Esophagus (tissue), 2 donors: Measurements from ENCODE around the gene FEV. TPM values are rescaled to one million over a fixed set of nuclear protein-coding genes. Genes with fewer than 3 reads are reported as not detected.

Source experiments
- H3K27ac ChIP-seq, 2 donors: one replicate each; pipeline ENCODE4 v1.5.1; 2013; ENCODE audit warnings: low read depth in 2 of 2, mild to moderate bottlenecking in 2 of 2, inconsistent platforms in 1 of 2, low read length in 1 of 2, moderate library complexity in 1 of 2
- H3K27me3 ChIP-seq, 2 donors: one replicate each; pipeline ENCODE4 v1.6.1; 2013; ENCODE audit warnings: low read length in 2 of 2, control low read depth in 1 of 2, mild to moderate bottlenecking in 1 of 2; ENCODE audit not compliant: insufficient read depth in 2 of 2, control insufficient read depth in 1 of 2
- H3K36me3 ChIP-seq, 2 donors: one replicate each; pipeline ENCODE4 v1.6.1; 2013; ENCODE audit warnings: low read length in 1 of 2; ENCODE audit not compliant: control insufficient read depth in 2 of 2, insufficient read depth in 2 of 2
- H3K4me1 ChIP-seq, 2 donors: one replicate each; pipeline ENCODE4 v1.6.1; 2013; ENCODE audit warnings: low read length in 1 of 2; ENCODE audit not compliant: control insufficient read depth in 2 of 2, insufficient read depth in 2 of 2
- H3K4me3 ChIP-seq, 2 donors: one replicate each; pipeline ENCODE4 v1.5.1; 2013; ENCODE audit warnings: low read length in 2 of 2, mild to moderate bottlenecking in 2 of 2, low read depth in 1 of 2, moderate library complexity in 1 of 2
- H3K9me3 ChIP-seq, 2 donors: one replicate each; pipeline ENCODE4 v1.6.1; 2013; ENCODE audit warnings: mild to moderate bottlenecking in 2 of 2, low read depth in 1 of 2, low read length in 1 of 2, moderate library complexity in 1 of 2; ENCODE audit not compliant: control insufficient read depth in 2 of 2, insufficient read depth in 1 of 2
- WGBS, 2 donors: extraction: QIAGEN DNeasy Blood & Tissue Kit; methylation state at CpG; one replicate each; pipeline ENCODE4 v1.1.7; 2013; 5-methylcytosine and 5-hydroxymethylcytosine counted together
- polyA plus RNA-seq, 2 donors: library from polyadenylated mRNA; stranded (reverse); fragments of 200-250 nt; gene quantifications; one replicate each; pipeline ENCODE4 v1.2.3, GENCODE V29; 2013
- donor health status: healthy with polysubstance abuse.
- donor health status: Bipolar disorder and iron deficiency.

The FEV gene
- polyA plus RNA-seq, 2 donors = not detected

DNA sequence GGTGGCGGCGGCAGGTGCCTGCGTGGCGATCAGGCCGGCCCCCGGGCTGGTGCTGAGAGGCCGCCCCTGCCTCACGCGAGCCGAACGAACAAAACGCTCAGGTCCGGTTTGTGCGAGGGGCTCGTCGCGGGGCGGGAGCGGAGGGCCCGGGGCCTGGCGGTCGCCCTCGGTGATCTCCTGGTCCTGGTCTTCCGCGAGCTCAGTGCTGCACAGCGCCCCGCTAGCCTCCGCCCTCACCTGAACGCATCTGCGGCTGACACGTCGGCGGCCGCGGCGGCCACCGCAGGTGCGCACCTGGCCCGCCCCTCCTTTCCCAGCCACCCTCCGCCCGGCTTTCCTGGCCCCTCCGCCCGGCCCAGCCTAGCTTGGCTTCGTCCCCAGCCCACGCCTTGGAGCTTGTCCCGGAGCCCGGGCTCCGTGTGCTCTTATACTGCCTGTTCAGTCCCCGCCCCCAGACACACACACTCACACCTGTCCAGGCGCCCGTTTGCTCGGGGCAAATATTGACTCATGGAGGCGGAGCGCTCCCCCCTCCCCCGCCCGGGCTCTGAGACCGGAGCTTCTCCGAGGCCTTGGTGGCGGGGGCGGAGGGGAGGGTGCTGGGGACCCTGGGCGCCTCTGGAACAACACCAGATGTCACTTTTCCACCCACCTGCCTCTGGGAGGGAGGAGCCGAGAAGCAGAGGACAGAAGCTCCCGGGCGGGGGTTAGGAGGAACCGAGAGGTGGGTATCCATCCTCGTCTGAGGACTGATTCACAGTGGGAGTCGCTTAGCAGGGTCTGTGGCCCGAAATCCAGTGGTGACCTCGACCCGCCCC lies 16.8 kb upstream of the FEV start:
- peaks cover 6 to 17% of the 10 kb centered on the region in 2 donors for H3K4me1 ChIP-seq
- H3K27ac ChIP-seq = peak overlapping the region; percentile 55 to 74
- no peaks in the 10 kb centered on the region for H3K36me3 ChIP-seq
- H3K9me3 ChIP-seq = no peaks in the 10 kb centered on the region
- WGBS, 2 donors = 1 to 2% methylated on average over 40 to 70 of the region's 70 CpGs
- H3K27me3 ChIP-seq = peaks cover 0 to 7% of the 10 kb centered on the region in 2 donors
- peak overlapping the region; percentile 46 to 50 for H3K4me3 ChIP-seq

DNA sequence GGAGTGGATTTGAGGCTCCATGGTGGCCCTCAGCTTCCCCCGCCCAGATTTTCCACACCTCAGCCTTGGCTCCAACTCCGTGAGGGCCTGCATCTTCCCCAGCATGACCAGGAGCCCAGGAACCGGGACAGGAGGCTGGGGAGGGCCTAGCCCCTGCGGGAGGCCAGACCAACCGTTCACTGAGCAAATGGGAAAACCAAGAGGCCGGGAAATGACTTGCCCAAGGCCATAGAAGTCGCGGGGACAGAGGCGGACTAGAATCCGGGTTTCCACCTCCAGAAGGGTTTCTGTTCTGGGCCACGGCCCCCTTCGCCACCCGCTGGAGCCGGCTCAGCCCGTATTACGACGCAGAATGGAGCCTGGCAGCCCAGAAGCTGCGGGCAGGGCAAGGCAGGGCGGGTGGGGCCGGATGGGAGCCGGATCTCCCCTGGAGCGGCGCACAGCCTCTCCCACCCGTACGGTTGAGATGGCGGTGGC lies 16.2 kb upstream of the FEV start:
- WGBS, 2 donors = 9 to 12% methylated on average over 21 to 26 of the region's 26 CpGs
- peaks cover 0 to 7% of the 10 kb centered on the region in 2 donors for H3K27me3 ChIP-seq

GRCh38 chr2:219000569-219000960 lies 15.6 kb upstream of the FEV start:
- WGBS, 2 donors = 20 to 35% methylated on average over 8 of the region's 8 CpGs
- Histone ChIP-seq H3K9me3 (no peaks in the 10 kb centered on the region), H3K27ac (peak overlapping the region in 1 of 2 donors; percentile 74), H3K4me1 (peaks cover 6 to 20% of the 10 kb centered on the region in 2 donors), H3K27me3 (peaks cover 0 to 7% of the 10 kb centered on the region in 2 donors), H3K4me3 (peak overlapping the region; percentile 46 to 50), H3K36me3 (no peaks in the 10 kb centered on the region)

More for the DNA sequence above, 16.2 kb upstream of the FEV start:
- H3K9me3 ChIP-seq = no peaks in the 10 kb centered on the region
- H3K4me3 ChIP-seq = peak overlapping the region; percentile 46 to 50
- H3K4me1 ChIP-seq = peaks cover 6 to 20% of the 10 kb centered on the region in 2 donors
- peak overlapping the region; percentile 55 to 74 for H3K27ac ChIP-seq
- H3K36me3 ChIP-seq = no peaks in the 10 kb centered on the region

GRCh38 chr2:218999881-219000568 lies 15.0 kb upstream of the FEV start:
- Histone ChIP-seq H3K27ac (peak overlapping the region in 1 of 2 donors; percentile 74), H3K9me3 (no peaks in the 10 kb centered on the region), H3K27me3 (peaks cover 0 to 9% of the 10 kb centered on the region in 2 donors), H3K36me3 (no peaks in the 10 kb centered on the region), H3K4me1 (peaks cover 6 to 20% of the 10 kb centered on the region in 2 donors), H3K4me3 (peak overlapping the region in 1 of 2 donors; percentile 46)
- 25 to 29% methylated on average over 9 of the region's 9 CpGs for WGBS, 2 donors

DNA sequence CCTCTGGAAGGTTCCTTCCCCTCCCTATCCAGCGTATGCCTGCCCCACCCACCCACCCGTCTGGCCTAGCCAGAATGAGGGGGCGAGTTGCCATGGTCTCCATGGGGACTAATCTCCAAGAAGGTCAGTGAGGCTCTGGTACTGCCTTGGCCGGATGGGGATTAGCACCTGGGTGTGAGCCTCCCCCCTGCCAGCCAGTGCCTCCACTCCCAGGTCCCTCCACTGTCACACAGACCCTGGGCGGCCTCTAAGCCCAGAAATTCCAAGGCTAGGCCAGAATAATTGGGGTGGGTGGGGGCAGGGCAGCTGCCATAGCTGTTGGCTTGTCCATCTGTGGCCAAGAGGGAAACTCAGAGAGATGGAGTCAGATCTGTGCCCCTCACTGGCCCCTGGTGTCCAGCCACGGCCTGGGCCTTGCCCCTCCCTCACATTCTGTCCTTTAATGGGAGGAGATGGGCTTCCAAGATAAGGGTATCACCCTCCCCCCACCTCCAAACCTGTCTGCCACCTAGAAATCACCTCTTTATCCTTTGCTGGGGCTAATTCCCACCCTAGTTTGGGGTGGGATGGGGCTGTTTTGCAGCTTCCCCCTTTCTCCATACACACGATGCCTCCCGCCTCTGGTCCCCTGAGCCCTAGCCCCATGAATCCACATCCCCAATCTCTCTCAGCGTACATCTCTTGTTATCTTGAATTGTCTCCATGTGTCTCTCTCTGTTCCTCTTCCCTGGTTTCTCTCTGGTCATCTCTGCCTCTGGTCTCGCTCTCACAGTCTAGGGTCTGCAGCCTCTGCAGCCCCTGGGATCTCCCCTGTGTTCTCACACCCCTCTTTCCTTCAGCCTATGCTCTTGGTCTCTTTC lies 14.3 kb upstream of the FEV start:
- no peak overlapping the region for H3K4me3 ChIP-seq
- WGBS, 2 donors = 46 to 55% methylated on average over 10 of the region's 10 CpGs
- no peaks in the 10 kb centered on the region for H3K9me3 ChIP-seq
- H3K27ac ChIP-seq = peak overlapping the region; percentile 13 to 74
- H3K4me1 ChIP-seq = peaks cover 6 to 20% of the 10 kb centered on the region in 2 donors
- no peaks in the 10 kb centered on the region for H3K36me3 ChIP-seq
- peaks cover 0 to 12% of the 10 kb centered on the region in 2 donors for H3K27me3 ChIP-seq

DNA sequence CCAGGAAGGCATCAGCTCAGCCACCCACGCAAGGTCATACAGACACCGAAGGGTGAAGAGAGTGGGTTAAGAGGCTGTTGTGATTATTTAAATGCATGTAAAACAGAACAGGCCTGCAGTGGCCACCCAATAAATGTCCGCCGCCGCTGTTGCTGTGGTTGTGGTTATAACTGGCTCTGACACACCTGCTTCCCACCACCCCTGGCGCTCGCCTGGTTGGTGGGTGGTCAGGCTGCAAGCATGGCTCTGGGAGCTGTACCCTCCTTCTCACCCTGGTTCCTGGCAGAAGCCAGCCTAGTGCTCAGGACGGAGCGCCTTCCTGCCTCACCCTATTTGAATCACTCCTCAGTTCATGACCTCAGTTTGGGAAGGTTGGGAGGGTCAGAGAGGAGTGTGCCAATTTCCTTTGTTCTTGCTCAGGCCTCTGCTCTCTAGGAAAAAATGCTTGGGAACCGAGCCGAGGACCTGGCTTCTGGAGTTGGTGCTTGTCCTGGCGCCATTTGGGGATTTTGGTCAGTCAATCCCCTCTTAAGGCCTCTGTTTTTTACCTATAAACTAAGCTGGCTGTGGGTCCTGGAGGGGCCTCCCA lies 13.5 kb upstream of the FEV start:
- no peaks in the 10 kb centered on the region for H3K36me3 ChIP-seq
- 48 to 59% methylated on average over 12 of the region's 12 CpGs for WGBS, 2 donors
- no peak overlapping the region for H3K4me3 ChIP-seq
- peaks cover 0 to 12% of the 10 kb centered on the region in 2 donors for H3K27me3 ChIP-seq
- peaks cover 6 to 22% of the 10 kb centered on the region in 2 donors for H3K4me1 ChIP-seq
- no peaks in the 10 kb centered on the region for H3K9me3 ChIP-seq
- H3K27ac ChIP-seq = peak overlapping the region; percentile 29 to 72

GRCh38 chr2:218997731-218998130 lies 12.7 kb upstream of the FEV start:
- no peak overlapping the region for H3K4me3 ChIP-seq
- H3K9me3 ChIP-seq = no peaks in the 10 kb centered on the region
- peak overlapping the region in 1 of 2 donors; percentile 36 for H3K27ac ChIP-seq
- H3K27me3 ChIP-seq = peaks cover 0 to 18% of the 10 kb centered on the region in 2 donors
- WGBS, 2 donors = 32 to 39% methylated on average over 2 of the region's 2 CpGs
- H3K36me3 ChIP-seq = no peaks in the 10 kb centered on the region
- peaks cover 8 to 24% of the 10 kb centered on the region in 2 donors for H3K4me1 ChIP-seq

DNA sequence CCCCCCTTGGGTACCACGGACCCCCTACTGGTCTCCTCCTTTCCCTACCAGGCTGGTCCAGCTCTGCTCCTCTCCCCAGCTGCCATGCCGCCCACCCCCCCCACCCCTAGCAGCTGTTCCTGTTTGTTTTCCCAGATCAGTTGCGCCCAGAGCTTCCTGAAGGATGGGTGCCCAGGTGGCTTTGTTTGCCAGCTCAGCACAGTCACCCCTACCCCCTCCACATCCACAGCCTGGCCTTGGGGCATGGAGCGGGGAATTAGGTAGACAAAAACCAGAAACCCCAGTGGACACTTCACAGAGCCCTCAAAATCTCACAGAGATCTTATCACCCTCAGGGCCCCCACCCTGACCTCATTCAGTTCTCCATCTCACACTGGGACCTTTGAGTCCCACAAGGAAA lies 12.0 kb upstream of the FEV start:
- no peaks in the 10 kb centered on the region for H3K36me3 ChIP-seq
- peaks cover 7 to 18% of the 10 kb centered on the region in 2 donors for H3K4me1 ChIP-seq
- H3K9me3 ChIP-seq = no peaks in the 10 kb centered on the region
- WGBS, 2 donors = 38 to 43% methylated on average over 3 to 4 of the region's 4 CpGs
- H3K27ac ChIP-seq = peak overlapping the region in 1 of 2 donors; percentile 36
- no peak overlapping the region for H3K4me3 ChIP-seq
- H3K27me3 ChIP-seq = peaks cover 0 to 26% of the 10 kb centered on the region in 2 donors
